SK-MEL-5 (cell line): ENCODE measurements around the gene PAM. TPM values are rescaled to one million over a fixed set of nuclear protein-coding genes. Genes with fewer than 3 reads are reported as not detected.

ENCODE experiments used
- DNase-seq: peaks from one replicate; pipeline ENCODE4 v3.0.0-alpha.2; 2016; ENCODE audit warnings: low read depth, low spot score
- in situ Hi-C: cut with HindIII; loops from 2 replicates; pipeline ENCODE4 v1.10.0; 2016; ENCODE audit warnings: low sequenced_read_pairs, high pct_unique_total_duplicates, low pct_unique_long_range_greater_than_20kb
- total RNA-seq: library from RNA; depleted of rRNA; stranded (reverse); fragments of >200 nt; shearing (Covaris generic); gene quantifications from 2 replicates; pipeline ENCODE4 v1.2.3, GENCODE V29; 2014

Gene PAM
- total RNA-seq, 1 experiment from 2014 or later = 472 TPM

- DNase-seq = no peak
- in situ Hi-C loops = no loop called here
These were observed 108.9 kb downstream of the PAM start for GRCh38 chr5:102863764-102864560.

GRCh38 chr5:102865171-102865509 is 110.0 kb downstream of the PAM start:
- in situ Hi-C loops = no loop called here
- DNase-seq = no peak

GRCh38 chr5:102865510-102866236 is 110.6 kb downstream of the PAM start:
- DNase-seq = peak; percentile 83
- in situ Hi-C loops = no loop called here

- in situ Hi-C loops = no loop called here
- peak; percentile 43 for DNase-seq
These were observed 111.1 kb downstream of the PAM start for GRCh38 chr5:102866237-102866600.

- DNase-seq = no peak
- in situ Hi-C loops = no loop called here
These were observed 113.0 kb downstream of the PAM start for GRCh38 chr5:102867992-102868662.

- in situ Hi-C loops = no loop called here
- peak; percentile 11 for DNase-seq
These were observed 114.1 kb downstream of the PAM start for GRCh38 chr5:102869230-102869629.

GRCh38 chr5:102873379-102873932 is 118.4 kb downstream of the PAM start:
- DNase-seq = no peak
- in situ Hi-C loops = no loop called here

GRCh38 chr5:102874054-102874453 is 118.9 kb downstream of the PAM start:
- DNase-seq = no peak
- in situ Hi-C loops = no loop called here

- peak; percentile 33 for DNase-seq
- in situ Hi-C loops = no loop called here
These were observed 120.6 kb downstream of the PAM start for GRCh38 chr5:102875721-102876123.

- DNase-seq = no peak
- in situ Hi-C loops = no loop called here
These were observed 121.5 kb downstream of the PAM start for GRCh38 chr5:102876610-102877009.

- no peak for DNase-seq
These were observed 124.6 kb downstream of the PAM start for GRCh38 chr5:102879741-102880140.

GRCh38 chr5:102886586-102886985 is 131.5 kb downstream of the PAM start:
- no peak for DNase-seq
- in situ Hi-C loops = no loop called here

More at GRCh38 chr5:102879741-102880140, 124.6 kb downstream of the PAM start:
- in situ Hi-C loops = no loop called here

GRCh38 chr5:102888483-102888882 is 133.4 kb downstream of the PAM start:
- no peak for DNase-seq
- in situ Hi-C loops = no loop called here

GRCh38 chr5:102889033-102889432 is 133.9 kb downstream of the PAM start:
- no peak for DNase-seq
- in situ Hi-C loops = no loop called here

GRCh38 chr5:102890133-102890532 is 135.0 kb downstream of the PAM start:
- DNase-seq = no peak
- in situ Hi-C loops = no loop called here

- in situ Hi-C loops = no loop called here
- DNase-seq = no peak
These were observed 136.1 kb downstream of the PAM start for GRCh38 chr5:102891175-102891574.

GRCh38 chr5:102893942-102894341 is 138.8 kb downstream of the PAM start:
- in situ Hi-C loops = no loop called here
- no peak for DNase-seq

GRCh38 chr5:102895234-102895633 is 140.1 kb downstream of the PAM start:
- no peak for DNase-seq
- in situ Hi-C loops = no loop called here
